HG03442 (cell line): Measurements from ENCODE around the gene STX18.
A peak's percentile ranks its signal among the peaks of the same experiment; 100 is the strongest.
"Not testable (repeated sequence)": the region's sequence is repeated elsewhere in the genome, so short reads cannot be mapped to it uniquely, and the experiment has no call there.

Experiments
- ATAC-seq: cut with Tn5 transposase; IDR thresholded peaks from one replicate; pipeline ENCODE4 v1.9.1; 2021; ENCODE audit warnings: mild to moderate bottlenecking, moderate library complexity; ENCODE audit not compliant: unreplicated experiment

The STX18 gene

DNA sequence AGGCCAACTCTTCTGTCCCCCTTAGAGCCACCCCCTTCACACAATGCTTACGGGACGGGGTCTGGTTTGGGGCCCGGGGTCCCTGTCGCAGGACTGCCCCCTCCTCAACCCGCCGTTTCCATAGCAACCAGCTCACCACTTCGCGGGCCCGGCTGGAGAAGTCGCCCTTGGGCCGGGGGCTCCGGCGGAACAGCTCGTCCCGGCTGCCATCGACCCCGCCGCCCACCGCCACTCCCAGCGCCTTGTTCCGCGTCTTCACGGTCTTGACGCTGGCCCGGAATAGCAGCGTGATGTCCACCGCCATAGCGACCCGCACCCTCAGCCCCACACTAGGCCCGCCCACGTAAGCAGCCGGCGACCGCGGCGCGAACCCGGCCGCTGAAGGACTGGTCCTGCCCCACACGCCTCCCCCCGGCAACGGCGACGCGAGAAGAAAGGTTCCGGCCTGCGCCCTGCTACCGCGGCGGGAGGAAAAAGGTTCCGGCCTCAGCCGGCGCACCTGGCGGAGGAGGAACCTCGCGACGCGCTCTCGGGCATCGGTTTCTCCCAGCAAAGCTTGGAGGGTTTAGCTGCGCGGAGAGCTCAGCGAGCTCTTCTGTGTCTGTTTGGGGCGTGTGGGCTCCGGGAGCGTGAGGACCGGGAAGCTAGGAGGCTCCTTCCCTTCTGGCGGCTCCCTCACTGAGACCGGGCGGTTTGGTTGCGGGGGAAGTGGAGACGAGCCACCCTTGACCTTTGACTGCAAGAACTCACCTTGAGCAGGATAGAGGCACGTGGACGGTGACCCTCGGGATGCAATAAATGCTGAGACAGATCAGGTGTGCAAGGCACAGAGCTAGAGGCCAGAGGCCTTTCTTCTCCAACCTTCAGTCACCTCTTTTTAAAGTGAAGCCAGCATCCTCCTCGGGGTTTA, at the start of gene STX18:
STX18 (minus strand) TSS at position 388 of the 910 bp plus-strand sequence; CDS start at position 304, 84 bp downstream.
- ATAC-seq, result peak; percentile 84

DNA sequence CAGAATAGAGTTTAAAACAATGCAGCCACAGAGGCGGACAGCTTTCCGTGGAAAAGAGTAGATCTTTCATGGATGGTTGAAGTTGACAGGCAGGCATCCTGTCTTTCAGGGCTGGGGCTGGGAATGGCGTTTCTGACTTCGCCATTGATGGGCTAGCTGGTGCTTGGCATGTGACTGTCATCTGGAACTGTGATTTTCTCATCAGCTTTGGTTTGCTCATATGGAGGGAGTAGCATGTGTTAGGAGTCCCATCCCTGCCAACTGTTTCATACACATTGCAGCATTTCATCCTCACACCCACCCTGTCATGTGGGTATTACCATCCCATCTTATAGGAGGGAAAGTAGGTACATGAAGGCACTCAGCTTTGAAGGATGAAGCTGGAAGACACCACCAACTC, 49.2 kb upstream of the STX18 start:
- ATAC-seq, result no peak

DNA sequence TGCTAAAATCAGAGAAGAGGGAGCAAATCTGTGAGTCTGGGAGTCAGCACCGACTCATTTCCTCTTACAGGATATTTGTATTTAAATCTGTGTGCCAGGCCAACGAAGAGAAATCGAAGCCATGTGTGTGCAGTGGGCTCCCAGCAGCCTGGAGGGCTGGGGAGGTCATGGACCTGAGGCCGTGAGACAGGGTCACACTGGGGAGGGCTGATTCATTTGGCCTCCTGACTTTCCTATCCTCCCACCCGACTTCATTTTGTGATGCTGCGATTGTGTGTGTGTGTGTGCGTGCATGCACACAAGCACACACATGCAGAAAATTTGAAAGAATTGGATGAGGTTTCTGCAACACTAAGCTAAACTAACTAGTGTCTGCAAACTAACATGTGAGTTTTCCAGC, 48.7 kb upstream of the STX18 start:
- no peak for ATAC-seq

DNA sequence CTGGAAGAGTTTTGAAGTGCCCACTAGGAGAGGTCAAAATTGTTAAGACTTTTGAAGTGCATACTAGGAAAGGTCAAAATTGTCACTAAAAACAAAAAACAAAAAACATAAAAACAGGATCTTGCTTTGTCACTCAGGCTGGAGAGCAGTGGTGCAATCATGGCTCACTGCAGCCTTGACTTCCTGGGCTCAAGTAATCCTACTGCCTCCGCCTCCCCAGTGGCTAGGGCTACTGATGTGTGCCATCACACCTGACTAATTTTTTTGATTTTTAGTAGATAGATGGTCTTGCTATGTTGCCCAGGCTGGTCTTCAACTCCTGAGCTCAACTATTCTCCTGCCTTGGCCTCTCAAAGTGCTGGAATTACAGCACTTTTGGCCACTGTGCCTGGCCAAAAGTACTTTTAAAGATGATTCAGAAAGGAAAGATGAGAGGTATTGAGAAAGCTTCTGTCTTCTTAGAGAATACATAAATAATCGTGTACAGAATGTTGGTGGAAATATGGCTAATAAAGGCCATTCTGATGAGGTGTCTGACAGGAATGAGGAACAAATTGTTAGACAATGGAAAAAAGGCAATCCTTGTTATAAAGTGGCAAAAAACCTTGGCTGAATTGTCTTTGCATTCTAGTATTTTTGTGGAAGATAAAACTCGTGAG, 43.3 kb upstream of the STX18 start:
- ATAC-seq, result no peak

DNA sequence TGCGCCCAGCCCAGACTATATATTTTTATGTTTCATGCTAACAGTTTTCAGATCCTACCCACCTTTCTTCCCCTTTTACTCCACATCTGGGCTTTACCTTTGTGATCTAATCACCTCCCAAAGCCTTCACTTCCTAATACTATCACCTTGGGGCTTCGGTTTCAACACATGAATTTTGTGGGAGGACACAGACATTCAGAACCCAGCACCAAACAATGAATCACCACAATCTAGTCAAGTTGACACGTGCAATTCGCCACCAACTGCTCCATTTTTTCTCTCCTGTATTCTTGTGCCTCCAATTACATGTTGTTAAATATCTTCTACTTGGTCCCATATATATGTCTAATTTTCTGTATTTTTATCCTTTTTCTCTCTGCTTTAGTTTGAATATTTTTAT, 41.8 kb upstream of the STX18 start:
- ATAC-seq, result no peak

DNA sequence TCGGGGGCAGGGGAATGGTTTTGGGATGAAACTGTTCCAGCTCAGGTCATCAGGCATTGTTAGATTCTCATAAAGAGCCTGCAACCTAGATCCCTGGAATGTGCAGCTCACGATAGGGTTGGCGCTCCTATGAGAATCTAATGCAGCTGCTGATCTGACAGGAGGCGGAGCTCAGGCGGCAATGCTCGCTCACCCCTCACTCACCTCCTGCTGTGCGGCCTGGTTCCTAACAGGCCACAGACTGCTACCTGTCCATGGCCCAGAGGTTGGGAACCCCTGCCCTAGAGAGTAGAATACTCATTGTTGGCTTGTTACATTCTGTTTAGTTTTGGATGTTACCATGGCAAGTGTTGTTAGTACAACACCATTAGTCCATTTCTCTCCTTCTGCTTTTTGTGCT, 40.8 kb upstream of the STX18 start:
- no peak for ATAC-seq

DNA sequence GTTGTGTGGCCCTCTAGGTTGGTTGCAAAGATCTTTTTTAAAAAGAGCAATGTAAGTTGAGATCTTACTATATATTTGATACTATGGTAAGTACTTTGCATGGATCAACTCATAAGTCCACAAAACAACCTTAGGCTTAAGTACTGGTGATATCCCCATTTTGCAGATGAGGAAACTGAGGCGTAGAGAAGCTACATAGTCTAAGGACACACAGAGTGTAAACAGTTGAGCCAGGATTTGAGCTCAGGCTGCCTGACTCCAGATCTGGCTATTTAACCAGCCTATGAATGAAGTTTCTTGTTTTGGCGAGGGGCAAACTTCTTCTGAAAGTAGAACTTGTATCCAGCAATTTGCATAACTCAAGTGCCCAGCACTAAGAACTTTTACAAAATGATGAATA, 38.6 kb upstream of the STX18 start:
- ATAC-seq, result no peak

DNA sequence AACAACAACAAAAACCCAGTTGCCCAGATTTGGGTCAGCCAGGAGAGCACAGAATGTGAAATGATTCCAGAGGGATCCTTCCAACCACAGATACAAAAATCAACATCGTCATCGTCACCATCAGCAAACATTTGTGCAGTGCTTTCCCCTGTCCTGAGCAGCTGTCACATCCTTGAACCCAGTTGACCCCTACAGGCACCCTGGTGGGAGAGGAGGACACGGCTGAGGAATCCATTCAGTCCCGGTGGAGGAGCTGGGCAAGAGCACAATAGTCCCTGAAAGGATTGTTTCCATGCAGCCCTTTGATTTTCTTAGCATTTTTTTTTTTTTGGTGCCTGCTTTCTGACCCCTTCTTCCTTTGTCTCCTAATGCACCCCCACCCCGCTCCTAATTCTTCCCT, 37.1 kb upstream of the STX18 start:
- no peak for ATAC-seq

DNA sequence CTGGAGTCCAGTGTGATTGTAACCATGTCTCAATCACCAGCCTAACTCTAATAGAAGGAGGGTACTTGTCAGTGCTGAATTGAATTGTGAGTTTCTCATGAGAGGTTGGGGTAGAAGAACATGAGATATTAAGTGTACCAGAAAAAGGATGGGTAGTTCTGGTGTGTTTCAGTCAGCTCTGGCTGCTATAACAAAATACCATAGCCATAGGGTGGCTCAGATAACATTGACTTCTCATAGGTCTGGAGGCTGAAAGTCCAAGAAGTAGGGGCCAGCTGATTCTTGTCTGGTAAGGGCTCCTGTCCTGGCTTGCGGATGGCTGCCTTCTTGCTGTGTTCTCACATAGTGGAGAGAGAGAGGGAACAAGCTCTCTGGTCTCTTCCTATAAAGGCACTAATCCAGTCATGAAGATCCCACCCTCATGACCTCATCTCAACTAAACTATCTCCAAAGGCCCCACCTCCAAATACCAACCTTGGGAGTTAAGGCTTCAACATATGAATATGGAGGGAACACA, 35.6 kb upstream of the STX18 start:
- ATAC-seq, result no peak

DNA sequence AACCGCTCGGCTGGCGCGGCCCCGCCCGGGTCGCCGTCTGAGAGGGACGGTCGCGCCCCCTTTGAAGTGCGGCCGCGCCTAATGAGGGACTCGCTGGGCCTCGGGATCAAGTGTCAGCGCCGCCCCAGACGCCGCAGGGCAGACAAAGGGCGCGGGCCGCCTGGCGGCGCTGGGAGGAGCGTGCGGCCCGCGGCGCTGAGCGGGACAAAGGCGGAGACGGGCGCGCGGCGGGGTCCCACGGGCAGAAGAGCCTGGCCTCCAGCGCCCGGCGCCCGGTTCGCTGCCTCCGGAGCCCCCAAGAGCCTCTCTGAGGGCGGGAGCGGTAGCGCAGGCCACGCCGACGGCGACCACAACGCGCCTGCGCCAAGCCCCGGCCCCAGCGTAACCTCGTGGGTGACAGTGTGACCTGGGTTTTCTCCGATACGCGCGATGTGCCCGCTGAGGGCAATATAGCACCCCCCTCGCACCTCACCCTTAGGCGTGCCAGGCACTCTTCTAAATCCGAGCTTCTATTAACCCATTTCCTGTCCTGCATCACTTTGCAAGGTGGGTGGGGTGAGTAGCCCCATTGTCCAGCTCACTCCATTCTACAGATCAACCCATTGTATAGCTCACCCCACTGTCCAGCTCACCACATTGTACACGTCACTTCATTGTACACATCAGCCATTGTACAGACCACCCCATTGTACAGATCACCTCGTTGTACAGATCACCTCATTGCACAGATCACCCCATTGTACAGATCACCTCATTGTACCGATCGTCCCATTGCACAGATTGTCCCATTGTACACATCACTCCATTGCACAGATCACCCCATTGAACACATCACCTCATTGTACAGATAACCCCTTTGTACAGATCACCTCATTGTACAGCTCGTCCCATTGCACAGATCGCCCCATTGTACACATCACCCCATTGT, 33.7 kb upstream of the STX18 start:
- ATAC-seq, result peak; percentile 48

DNA sequence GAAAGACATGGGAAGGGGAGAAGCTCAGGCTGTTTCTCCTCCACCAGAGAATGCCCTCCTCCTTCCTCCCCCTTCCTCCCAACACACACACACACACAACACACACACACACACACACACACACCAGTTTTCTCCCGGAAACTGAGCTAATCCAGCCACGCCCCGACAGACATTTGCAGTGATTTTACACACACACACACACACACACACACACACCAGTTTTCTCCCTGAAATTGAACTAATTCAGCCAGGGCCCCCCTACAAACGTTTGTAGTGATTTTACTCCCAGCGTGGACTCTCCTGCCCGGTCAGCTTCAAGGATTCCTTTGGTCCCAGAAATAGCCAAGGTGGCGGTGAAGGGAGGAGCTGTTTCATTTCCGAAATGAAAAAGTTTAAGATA, 32.9 kb upstream of the STX18 start:
- ATAC-seq, result no peak

DNA sequence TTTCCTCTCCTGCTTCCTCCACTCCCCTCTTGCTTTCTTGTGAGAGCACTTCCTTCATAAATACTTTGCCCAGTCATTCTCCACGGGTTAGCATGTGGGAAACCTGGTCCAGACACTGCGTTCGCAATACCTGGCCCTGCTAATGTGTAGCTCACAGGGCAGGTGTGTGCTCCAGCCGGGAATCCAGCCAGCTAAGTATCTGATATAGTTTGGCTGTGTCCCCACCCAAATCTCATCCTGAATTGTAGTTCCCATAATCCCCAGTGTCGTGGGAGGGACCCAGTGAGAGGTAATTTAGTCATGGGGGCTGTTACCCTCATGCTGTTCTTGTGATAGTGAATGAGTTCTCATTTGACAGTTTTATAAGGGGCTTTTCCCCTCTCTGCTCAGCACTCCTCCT, 32.2 kb upstream of the STX18 start:
- ATAC-seq, result no peak

DNA sequence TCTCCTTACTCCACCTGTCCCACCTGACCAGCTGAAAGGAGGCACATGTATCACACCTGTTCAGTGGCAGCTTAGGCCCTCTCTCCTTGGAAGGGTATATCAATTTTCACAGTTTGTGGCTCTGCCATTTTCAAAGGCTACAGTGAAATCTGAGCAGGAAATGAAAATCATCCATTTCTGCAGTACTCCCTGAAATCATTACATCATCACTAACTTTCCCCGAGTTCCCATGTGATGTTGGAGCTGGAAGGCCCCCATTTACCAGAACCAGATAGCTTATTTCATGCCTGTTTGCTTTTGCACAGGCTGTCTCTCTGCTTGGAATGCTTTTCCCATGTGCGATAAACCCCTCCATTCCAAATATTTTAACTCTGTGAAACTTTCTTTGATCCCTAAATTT, 31.0 kb upstream of the STX18 start:
- no peak for ATAC-seq

DNA sequence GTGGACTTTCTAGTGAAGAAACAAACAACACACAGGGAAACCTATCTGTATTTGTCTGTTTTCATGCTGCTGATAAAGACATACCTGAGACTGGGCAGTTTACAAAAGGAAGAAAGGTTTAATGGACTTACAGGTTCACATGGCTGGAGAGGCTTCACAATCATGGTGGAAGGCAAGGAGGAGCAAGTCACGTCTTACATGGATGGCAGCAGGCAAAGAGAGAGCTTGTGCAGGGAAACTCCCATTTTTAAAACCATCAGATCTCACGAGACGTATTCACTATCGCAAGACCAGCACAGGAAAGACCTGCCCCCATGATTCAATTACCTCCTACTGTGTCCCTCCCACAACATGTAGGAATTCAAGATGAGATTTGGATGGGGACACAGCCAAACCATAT, 28.0 kb upstream of the STX18 start:
- ATAC-seq, result not testable (repeated sequence)

DNA sequence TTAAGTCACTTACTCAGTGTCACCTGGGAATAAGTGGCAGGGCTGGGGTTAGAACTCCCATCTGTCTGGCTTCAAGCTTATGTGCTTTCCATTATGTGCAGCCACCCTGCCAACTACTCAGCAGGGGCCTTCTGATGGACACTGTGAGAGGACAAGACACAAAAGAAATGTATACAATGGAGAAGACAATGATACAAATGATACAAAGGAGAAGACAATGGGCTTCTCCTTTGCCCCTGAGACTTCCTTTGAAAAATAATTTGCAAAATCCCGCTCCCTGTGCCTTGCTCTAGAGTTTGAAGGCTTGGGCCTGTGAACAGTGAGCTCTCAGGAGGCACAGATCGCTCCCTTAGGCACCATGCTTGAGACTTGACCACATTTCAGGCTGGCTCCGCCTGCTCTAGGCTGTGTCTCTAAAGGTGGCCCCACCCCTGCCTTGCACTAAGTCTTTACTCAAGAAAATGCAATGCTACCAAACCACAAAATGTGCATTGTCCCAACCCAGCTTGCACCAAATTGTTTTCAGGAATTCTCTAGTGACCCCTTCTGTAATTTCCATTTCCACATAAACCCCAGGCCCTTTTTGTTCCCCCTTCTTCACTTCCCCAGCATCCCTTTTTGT, 27.1 kb upstream of the STX18 start:
- ATAC-seq, result no peak

DNA sequence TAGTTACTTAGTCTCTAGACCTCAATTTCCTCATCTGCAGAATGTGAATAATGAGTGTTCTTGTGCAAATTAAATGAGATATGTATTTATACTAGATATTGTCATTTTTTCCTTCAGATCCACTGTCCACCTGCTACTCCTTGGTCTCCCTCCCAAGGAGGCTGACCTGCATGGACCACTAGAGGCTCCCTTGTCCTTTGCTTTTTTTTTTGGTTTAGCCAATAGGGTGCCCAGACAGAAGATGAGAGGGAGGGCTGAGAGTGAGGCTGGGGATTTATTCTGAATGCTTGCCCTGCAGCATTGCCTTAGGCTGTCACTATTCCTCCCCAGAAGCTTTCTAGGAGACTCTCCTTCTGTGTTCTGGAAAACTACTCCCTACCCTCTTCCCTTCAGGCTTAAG, 24.5 kb upstream of the STX18 start:
- ATAC-seq, result not testable (repeated sequence)

DNA sequence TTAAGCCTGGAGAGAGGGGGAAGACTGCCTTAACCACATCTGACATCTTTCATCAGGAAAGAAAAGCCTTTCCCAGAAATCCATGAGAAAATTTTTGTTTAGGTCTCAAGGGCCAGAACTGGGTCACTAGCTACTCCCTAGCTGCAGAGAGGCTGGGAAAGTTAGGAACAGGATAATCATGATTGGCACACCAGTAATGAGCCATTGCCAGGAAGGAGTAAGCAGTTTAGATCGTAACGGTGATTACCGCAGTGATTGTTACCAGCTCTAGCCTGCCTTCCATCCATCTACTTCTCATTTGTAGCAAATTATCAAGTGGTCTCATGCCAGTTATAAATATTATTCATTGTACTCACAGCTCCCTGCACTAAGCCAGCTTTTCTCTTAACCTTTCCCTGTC, 22.7 kb upstream of the STX18 start:
- ATAC-seq, result no peak

DNA sequence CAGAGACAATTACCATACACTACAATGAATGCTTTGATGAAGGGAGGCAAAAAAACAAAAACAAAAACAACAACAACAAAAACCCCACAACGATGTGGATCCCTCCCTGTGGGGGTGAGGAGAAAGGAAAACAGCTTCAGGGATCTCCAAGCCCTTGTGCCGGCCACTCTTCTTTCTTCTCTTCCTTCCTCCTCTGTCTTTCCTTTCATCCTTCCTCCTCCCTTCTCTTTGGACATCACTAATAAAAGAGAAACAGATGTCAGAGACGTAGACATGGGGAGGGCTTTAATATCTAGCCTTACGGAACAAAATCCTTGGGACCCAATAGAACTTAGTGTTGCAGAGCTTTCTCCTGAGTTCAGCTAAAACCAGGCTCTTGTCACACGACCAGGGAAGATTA, 18.8 kb upstream of the STX18 start:
- no peak for ATAC-seq

DNA sequence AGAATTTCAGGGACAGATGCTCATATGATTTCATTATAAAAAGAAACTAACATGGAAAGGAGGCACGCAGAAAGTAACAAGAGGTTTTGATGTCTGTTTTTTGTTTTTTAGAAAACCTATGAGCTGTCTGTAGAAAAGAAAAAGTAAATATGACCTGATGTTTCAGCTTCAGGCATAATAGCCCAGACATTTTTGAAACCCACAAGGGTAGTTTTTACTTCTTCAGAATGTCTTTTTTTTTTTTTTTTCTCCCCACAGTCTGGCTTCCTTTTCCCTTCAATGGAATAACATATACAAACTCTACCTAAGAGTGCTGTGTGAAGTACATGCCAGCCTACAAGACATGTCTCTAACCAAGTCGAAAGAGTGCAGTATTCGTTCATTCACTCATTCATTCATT, 18.3 kb upstream of the STX18 start:
- ATAC-seq, result no peak

DNA sequence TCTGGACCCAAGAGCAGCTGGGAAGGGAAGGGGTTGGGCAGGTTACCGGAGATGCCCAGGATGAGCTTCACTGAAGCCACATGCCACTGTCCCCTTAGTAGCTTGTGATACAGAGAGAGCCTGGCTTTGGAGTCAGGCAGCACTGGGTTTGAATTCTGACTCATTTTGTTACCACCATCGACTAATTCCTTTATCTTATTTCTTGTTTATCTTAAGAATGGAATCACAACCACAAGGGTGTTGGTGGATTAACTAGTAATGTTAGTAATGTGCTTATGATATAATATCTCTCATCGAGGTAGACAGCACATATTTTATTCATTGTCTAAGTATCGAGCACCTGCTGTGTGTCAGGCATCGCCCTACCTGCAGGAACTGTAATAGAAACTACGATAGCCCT, 17.7 kb upstream of the STX18 start:
- ATAC-seq, result no peak

DNA sequence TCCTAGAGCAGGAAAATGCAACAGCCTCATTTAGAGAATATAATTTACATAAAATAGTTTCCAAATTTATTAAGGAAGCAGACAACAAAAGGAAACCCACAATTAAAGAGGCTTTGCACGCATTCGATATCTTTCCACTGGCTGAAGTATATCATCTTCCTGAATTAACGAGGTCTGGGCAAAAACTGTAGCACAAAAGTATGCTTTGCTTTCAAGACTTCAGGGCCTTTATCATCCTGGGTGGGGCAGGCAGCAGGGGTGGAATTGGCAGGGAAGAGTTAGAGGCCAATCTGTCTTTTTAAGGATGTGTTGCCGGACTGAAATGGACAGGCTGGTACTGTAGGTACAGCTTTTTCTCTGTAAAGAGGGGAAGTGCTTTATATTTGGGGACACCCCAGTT, 17.0 kb upstream of the STX18 start:
- ATAC-seq, result no peak
